ES-I3 (cell line): ENCODE measurements around the gene RNF150.
"Not testable (repeated sequence)": the region's sequence is repeated elsewhere in the genome, so short reads cannot be mapped to it uniquely, and the experiment has no call there.

Source experiments
- H3K36me3 ChIP-seq: 2 replicates; pipeline ENCODE4 v1.6.1; 2013; ENCODE audit warnings: mild to moderate bottlenecking, low read length, control low read depth, moderate library complexity; ENCODE audit not compliant: insufficient read depth
- H3K4me1 ChIP-seq: 2 replicates; pipeline ENCODE4 v1.6.1; 2013; ENCODE audit warnings: mild to moderate bottlenecking, control low read depth, low read length; ENCODE audit not compliant: insufficient read depth
- H3K9ac ChIP-seq: 2 replicates; pipeline ENCODE4 v1.6.1; 2013; ENCODE audit warnings: low read depth, mild to moderate bottlenecking, low read length, moderate library complexity
- H3K9me3 ChIP-seq: 2 replicates; pipeline ENCODE4 v1.6.1; 2013; ENCODE audit warnings: mild to moderate bottlenecking, low read length, moderate library complexity; ENCODE audit not compliant: control insufficient read depth, insufficient read depth

RNF150 gene

DNA sequence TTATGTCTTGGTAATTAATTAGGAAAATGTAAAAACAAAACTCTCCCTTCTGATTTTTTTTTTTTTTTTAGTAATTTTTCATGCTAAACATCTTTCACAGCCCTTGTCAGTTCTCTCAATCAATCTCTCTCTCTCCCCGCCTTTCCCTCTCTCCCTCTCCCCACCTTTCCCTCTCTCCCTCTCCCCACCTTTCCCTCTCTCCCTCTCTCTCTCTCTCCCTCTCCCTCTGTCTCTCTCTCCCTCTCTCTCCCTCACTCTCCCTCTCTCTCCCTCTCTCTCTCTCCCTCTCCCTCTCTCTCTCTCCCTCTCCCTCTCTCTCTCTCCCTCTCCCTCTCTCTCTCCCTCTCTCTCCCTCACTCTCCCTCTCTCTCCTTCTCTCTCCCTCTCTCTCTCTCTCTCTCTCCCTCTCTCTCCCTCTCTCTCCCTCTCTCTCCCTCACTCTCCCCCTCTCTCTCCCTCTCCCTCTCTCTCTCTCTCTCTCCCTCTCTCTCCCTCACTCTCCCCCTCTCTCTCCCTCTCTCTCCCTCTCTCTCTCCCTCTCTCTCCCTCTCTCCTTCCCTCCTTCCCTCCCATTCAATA, 322.6 kb downstream of the RNF150 start:
- H3K9me3 ChIP-seq, H3K9ac ChIP-seq, H3K36me3 ChIP-seq, H3K4me1 ChIP-seq: not testable (repeated sequence)
